Right lobe of liver (tissue), 4 donors: Measurements from ENCODE around the gene MRPL2.

Experiments used
- POLR2A ChIP-seq: fragments of 450-650 bp; IDR thresholded peaks from one replicate; pipeline ENCODE4 v1.6.1; 2017; ENCODE audit warnings: antibody characterized with exemption, mild to moderate bottlenecking
- TF ChIP-seq, protein P1 (sequence below), 4 donors: fragments of 200-600 bp in 3 of 4; fragments of 450-650 bp in 1 of 4; IDR thresholded peaks; one replicate each; pipeline versions ENCODE4 v1.5.1 to v1.8.0; 2016 to 2022; ENCODE audit warnings: antibody characterized with exemption in 4 of 4, mild to moderate bottlenecking in 2 of 4
- donor health status: DM: no; HTN: no; CAD: no.
- donor health status: DM: no; HTN: no; CAD: no.
- donor health status: DM: no; HTN: yes; CAD: no.

DNA sequence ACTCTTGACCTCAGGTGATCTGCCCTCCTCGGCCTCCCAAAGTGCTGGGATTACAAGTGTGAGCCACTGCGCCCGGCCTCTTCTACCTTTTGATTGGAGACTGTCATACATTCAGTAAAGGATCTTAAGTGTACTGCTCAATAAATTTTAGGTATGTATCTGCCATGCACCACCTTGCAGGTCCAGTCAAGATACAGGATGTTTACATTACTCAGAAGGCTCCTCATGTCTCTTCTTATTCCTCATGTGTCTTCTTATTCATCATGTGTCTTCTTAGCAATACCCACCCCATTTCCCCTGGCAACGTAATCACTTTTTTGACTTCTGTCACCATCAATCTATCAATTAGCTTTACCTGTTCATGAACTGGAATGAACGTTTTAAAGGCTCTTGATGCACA is 53.4 kb downstream of the MRPL2 start:
- no peak for TF ChIP-seq POLR2A
- TF ChIP-seq, protein P1, sequence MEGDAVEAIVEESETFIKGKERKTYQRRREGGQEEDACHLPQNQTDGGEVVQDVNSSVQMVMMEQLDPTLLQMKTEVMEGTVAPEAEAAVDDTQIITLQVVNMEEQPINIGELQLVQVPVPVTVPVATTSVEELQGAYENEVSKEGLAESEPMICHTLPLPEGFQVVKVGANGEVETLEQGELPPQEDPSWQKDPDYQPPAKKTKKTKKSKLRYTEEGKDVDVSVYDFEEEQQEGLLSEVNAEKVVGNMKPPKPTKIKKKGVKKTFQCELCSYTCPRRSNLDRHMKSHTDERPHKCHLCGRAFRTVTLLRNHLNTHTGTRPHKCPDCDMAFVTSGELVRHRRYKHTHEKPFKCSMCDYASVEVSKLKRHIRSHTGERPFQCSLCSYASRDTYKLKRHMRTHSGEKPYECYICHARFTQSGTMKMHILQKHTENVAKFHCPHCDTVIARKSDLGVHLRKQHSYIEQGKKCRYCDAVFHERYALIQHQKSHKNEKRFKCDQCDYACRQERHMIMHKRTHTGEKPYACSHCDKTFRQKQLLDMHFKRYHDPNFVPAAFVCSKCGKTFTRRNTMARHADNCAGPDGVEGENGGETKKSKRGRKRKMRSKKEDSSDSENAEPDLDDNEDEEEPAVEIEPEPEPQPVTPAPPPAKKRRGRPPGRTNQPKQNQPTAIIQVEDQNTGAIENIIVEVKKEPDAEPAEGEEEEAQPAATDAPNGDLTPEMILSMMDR (IDR thresholded peaks at IDR 0.05): no peak
